ENCODE results near the gene ALAD.

Gene ALAD

GRCh38 chr9:113341712-113342410 is 59.2 kb downstream of the ALAD start:
- H3K27me3 ChIP-seq (ENCODE audit: insufficient read depth, low read length), result no peaks in the 10 kb centered on the region
- no peak overlapping the region for H4K12ac ChIP-seq (ENCODE audit: low read depth, low read length)
- H2BK12ac ChIP-seq (ENCODE audit: low read length), result no peak overlapping the region
- H4K91ac ChIP-seq (ENCODE audit: low read depth, low read length), result no peak overlapping the region
- no peaks in the 10 kb centered on the region for H3K79me1 ChIP-seq (ENCODE audit: low read length)
- H2BK5ac ChIP-seq (ENCODE audit: low read depth, low read length, poor library complexity), result no peak overlapping the region
- H3K23ac ChIP-seq (ENCODE audit: low read length), result no peak overlapping the region
- H3K9ac ChIP-seq (ENCODE audit: low read length), result no peak overlapping the region
- H3K79me2 ChIP-seq (ENCODE audit: control insufficient read depth, insufficient read depth, low read length, poor library complexity), result no peaks in the 10 kb centered on the region
- no peak overlapping the region for H3K4ac ChIP-seq (ENCODE audit: low read depth, low read length)
- no peak overlapping the region for H3K4me3 ChIP-seq (ENCODE audit: low read depth, low read length)
- H3K18ac ChIP-seq (ENCODE audit: low read length), result no peak overlapping the region
- 100% methylated on average over 2 of the region's 9 CpGs for WGBS (ENCODE audit: extremely low coverage, insufficient coverage, insufficient read length)
- no peak overlapping the region for H3K27ac ChIP-seq (ENCODE audit: low read depth, low read length)
- no peaks in the 10 kb centered on the region for H3K36me3 ChIP-seq (ENCODE audit: control insufficient read depth in 1 of 2, insufficient read depth in 2 of 2, low read length in 2 of 2)
- no peak overlapping the region for H3K4me2 ChIP-seq (ENCODE audit: low read length)
- H3K9me3 ChIP-seq (ENCODE audit: insufficient read depth, low read depth, low read length), result no peaks in the 10 kb centered on the region
- no peak overlapping the region for H2BK120ac ChIP-seq (ENCODE audit: insufficient read depth, low read length, poor library complexity)
- no peak overlapping the region for H4K8ac ChIP-seq (ENCODE audit: low read depth, low read length)
- H3K4me1 ChIP-seq (ENCODE audit: control insufficient read depth in 1 of 2, insufficient read depth in 2 of 2, low read length in 2 of 2), result no peaks in the 10 kb centered on the region
- H2AFZ ChIP-seq (ENCODE audit: insufficient read depth, low read length, poor library complexity), result no peak overlapping the region
- H2AK5ac ChIP-seq (ENCODE audit: low read length), result no peak overlapping the region
- no peak for DNase-seq
- H3K14ac ChIP-seq (ENCODE audit: low read length), result no peak overlapping the region

GRCh38 chr9:113340011-113340699 is 60.9 kb downstream of the ALAD start, which contains the start of gene WDR31:
WDR31 (minus strand) TSS chr9:113340275; CDS start chr9:113332022, 8,253 bp downstream.
- no peaks in the 10 kb centered on the region for H3K27me3 ChIP-seq (ENCODE audit: insufficient read depth, low read length)
- H3K79me1 ChIP-seq (ENCODE audit: low read length), result no peaks in the 10 kb centered on the region
- H3K4me1 ChIP-seq (ENCODE audit: control insufficient read depth in 1 of 2, insufficient read depth in 2 of 2, low read length in 2 of 2), result no peaks in the 10 kb centered on the region
- no peak within 1 kb of the TSS for H2BK12ac ChIP-seq (ENCODE audit: low read length)
- peak within 1 kb of the TSS; percentile 71 for H3K9ac ChIP-seq (ENCODE audit: low read length)
- DNase-seq, result peak; percentile 80 to 89
- H3K36me3 ChIP-seq (ENCODE audit: control insufficient read depth in 1 of 2, insufficient read depth in 2 of 2, low read length in 2 of 2), result no peaks in the 10 kb centered on the region
- H2BK5ac ChIP-seq (ENCODE audit: low read depth, low read length, poor library complexity), result no peak within 1 kb of the TSS
- peak within 1 kb of the TSS; percentile 82 for H3K4me3 ChIP-seq (ENCODE audit: low read depth, low read length)
- H4K12ac ChIP-seq (ENCODE audit: low read depth, low read length), result no peak within 1 kb of the TSS
- H3K79me2 ChIP-seq (ENCODE audit: control insufficient read depth, insufficient read depth, low read length, poor library complexity), result no peaks in the 10 kb centered on the region
- WGBS (ENCODE audit: extremely low coverage, insufficient coverage, insufficient read length), result no CpG with 5 or more reads among the region's 46 CpGs
- H3K4me2 ChIP-seq (ENCODE audit: low read length), result peak within 1 kb of the TSS; percentile 78
- no peak within 1 kb of the TSS for H2BK120ac ChIP-seq (ENCODE audit: insufficient read depth, low read length, poor library complexity)
- H3K4ac ChIP-seq (ENCODE audit: low read depth, low read length), result no peak within 1 kb of the TSS
- H3K27ac ChIP-seq (ENCODE audit: low read depth, low read length), result no peak within 1 kb of the TSS
- peak within 1 kb of the TSS; percentile 30 for H4K91ac ChIP-seq (ENCODE audit: low read depth, low read length)
- peak within 1 kb of the TSS; percentile 81 for H4K8ac ChIP-seq (ENCODE audit: low read depth, low read length)
- H3K9me3 ChIP-seq (ENCODE audit: insufficient read depth, low read depth, low read length), result no peaks in the 10 kb centered on the region
- H3K18ac ChIP-seq (ENCODE audit: low read length), result peak within 1 kb of the TSS; percentile 40
- peak within 1 kb of the TSS; percentile 84 for H2AFZ ChIP-seq (ENCODE audit: insufficient read depth, low read length, poor library complexity)
- H3K14ac ChIP-seq (ENCODE audit: low read length), result no peak within 1 kb of the TSS
- H2AK5ac ChIP-seq (ENCODE audit: low read length), result no peak within 1 kb of the TSS
- no peak within 1 kb of the TSS for H3K23ac ChIP-seq (ENCODE audit: low read length)

- WGBS (ENCODE audit: extremely low coverage, insufficient coverage, insufficient read length), result no CpG with 5 or more reads among the region's 2 CpGs
- no peak overlapping the region for H2BK5ac ChIP-seq (ENCODE audit: low read depth, low read length, poor library complexity)
- H3K9me3 ChIP-seq (ENCODE audit: insufficient read depth, low read depth, low read length), result no peaks in the 10 kb centered on the region
- no peak overlapping the region for H3K4me3 ChIP-seq (ENCODE audit: low read depth, low read length)
- H3K4me2 ChIP-seq (ENCODE audit: low read length), result no peak overlapping the region
- no peaks in the 10 kb centered on the region for H3K27me3 ChIP-seq (ENCODE audit: insufficient read depth, low read length)
- H2BK12ac ChIP-seq (ENCODE audit: low read length), result no peak overlapping the region
- no peak overlapping the region for H4K8ac ChIP-seq (ENCODE audit: low read depth, low read length)
- no peak overlapping the region for H2AFZ ChIP-seq (ENCODE audit: insufficient read depth, low read length, poor library complexity)
- no peak overlapping the region for H3K27ac ChIP-seq (ENCODE audit: low read depth, low read length)
- no peak overlapping the region for H3K23ac ChIP-seq (ENCODE audit: low read length)
- H2BK120ac ChIP-seq (ENCODE audit: insufficient read depth, low read length, poor library complexity), result no peak overlapping the region
- no peak overlapping the region for H4K91ac ChIP-seq (ENCODE audit: low read depth, low read length)
- no peak overlapping the region for H3K9ac ChIP-seq (ENCODE audit: low read length)
- no peaks in the 10 kb centered on the region for H3K79me1 ChIP-seq (ENCODE audit: low read length)
- no peaks in the 10 kb centered on the region for H3K4me1 ChIP-seq (ENCODE audit: control insufficient read depth in 1 of 2, insufficient read depth in 2 of 2, low read length in 2 of 2)
- H3K4ac ChIP-seq (ENCODE audit: low read depth, low read length), result no peak overlapping the region
- H2AK5ac ChIP-seq (ENCODE audit: low read length), result no peak overlapping the region
- H3K14ac ChIP-seq (ENCODE audit: low read length), result no peak overlapping the region
- H4K12ac ChIP-seq (ENCODE audit: low read depth, low read length), result no peak overlapping the region
- no peak overlapping the region for H3K18ac ChIP-seq (ENCODE audit: low read length)
- no peaks in the 10 kb centered on the region for H3K36me3 ChIP-seq (ENCODE audit: control insufficient read depth in 1 of 2, insufficient read depth in 2 of 2, low read length in 2 of 2)
- H3K79me2 ChIP-seq (ENCODE audit: control insufficient read depth, insufficient read depth, low read length, poor library complexity), result no peaks in the 10 kb centered on the region
- DNase-seq, result no peak
Observed at GRCh38 chr9:113337714-113338113, 63.4 kb downstream of the ALAD start.
